GM18520 (cell line): ENCODE results near the gene ZNF575.
"Not testable (repeated sequence)": the region's sequence is repeated elsewhere in the genome, so short reads cannot be mapped to it uniquely, and the experiment has no call there.

ENCODE experiments used
- ATAC-seq: cut with Tn5 transposase; IDR thresholded peaks from one replicate; pipeline ENCODE4 v1.9.1; 2021; ENCODE audit not compliant: unreplicated experiment

Gene ZNF575

DNA sequence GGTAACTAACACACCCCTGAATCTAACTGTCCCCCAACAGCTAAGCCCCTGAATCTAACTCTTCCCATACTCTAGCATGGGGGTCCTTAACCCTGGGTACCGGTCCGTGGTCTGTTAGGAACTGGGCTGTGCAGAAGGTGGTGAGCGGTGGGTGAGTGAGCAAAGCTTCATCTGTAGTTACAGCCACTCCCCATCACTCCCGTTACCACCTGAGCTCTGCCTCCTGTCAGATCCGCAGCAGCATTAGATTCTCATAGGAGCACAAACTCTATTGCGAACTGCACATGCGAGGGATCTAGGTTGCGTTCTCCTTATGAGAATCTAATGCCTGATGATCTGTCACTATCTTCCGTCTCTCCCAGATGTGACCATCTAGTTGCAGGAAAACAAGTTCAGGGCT lies 22.3 kb upstream of the ZNF575 start:
- ATAC-seq: no peak

GRCh38 chr19:43511324-43511723 lies 21.7 kb upstream of the ZNF575 start:
- ATAC-seq: no peak

DNA sequence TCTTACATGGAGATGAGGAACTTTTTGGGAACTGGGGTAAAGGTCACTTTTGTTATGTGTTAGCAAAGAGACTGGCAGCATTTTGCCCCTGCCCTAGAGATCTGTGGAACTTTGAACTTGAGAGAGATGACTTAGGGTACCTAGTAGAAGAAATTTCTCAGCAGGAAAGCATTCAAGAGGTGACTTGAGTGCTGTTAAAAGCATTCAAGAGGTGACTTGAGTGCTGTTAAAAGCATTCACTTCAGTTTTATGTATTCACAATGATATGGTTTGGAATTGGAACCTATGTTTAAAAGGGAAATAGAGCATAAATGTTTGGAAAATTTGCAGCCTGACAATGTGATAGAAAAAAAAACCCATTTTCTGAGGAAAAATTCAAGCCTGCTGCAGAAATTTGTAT lies 20.6 kb upstream of the ZNF575 start:
- not testable (repeated sequence) for ATAC-seq

- no peak for ATAC-seq
Observed at GRCh38 chr19:43518051-43518450, 14.9 kb upstream of the ZNF575 start.

DNA sequence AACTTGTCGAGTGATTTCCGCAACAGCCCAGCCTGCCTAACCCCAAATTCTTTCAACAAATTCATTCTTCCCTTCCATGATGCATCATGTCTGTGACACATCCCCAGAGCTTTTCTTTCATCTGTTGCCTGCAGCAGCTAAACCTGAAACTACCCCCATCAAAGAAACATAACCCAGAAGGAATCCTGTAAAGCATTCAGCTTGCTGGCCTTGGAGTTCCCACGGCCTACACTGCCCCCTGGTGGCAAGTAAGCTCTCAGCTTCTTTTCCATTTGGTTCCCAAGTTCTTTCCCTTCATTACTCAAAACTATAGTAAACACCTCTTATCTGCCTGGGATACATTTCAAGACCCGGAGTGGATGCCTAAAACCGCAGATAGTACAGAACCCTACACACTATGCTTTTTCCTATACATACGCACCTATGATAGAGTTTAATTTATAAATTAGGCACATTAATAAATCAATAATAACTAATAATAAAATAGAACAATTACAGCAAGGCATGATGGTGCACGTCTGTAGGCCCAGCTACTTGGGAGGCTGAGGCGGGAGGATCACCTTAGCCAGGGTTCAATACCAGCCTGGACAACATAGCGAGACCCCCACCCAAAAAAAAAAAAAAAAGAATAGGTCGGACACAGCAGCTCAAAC lies 13.4 kb upstream of the ZNF575 start:
- ATAC-seq: no peak

- ATAC-seq: no peak
Observed at GRCh38 chr19:43522929-43523328, 10.1 kb upstream of the ZNF575 start.

GRCh38 chr19:43523696-43524095 lies 9.3 kb upstream of the ZNF575 start:
- not testable (repeated sequence) for ATAC-seq

DNA sequence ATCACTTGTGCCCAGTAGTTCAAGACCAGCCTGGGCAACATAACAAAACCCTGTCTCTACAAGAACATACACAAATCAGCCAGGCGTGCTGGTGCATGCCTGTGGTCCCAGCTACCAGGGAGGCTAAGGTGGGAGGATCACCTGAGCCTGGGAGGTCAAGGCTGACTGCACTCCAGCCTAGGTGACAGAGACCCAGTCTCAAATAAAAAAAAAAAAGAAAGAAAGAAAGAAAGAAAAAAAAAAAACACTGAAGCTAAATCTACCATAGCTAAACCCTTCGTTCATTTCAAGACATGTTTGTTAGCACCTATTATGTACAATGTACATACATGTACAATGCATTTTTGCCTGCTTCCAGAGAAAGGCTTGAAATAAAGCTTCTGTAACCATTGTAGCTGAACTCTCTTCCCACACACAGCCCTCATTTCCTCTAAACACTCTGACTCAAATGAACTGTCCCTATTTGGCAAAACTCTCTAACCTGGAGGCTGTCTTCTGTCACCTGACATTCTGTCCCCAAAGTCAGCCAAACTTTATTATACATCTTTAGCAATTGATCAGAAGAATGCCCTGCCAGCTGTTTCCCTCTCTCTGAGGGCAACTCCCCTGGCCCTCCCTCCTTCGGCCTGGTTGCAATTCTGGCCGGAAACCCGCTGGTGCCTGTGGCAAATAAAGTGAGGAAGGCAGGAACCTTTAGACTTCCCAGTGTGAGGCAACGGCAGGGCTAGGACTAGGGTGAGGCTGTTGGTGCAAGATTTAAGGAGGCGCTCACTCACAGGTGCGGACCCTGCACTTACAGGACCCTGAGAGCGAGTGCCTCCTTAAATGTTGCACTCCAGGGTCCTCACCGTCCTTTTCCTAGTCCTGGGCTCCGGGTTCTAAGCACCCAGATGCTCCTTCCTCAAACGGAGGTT lies 7.8 kb upstream of the ZNF575 start:
- no peak for ATAC-seq

DNA sequence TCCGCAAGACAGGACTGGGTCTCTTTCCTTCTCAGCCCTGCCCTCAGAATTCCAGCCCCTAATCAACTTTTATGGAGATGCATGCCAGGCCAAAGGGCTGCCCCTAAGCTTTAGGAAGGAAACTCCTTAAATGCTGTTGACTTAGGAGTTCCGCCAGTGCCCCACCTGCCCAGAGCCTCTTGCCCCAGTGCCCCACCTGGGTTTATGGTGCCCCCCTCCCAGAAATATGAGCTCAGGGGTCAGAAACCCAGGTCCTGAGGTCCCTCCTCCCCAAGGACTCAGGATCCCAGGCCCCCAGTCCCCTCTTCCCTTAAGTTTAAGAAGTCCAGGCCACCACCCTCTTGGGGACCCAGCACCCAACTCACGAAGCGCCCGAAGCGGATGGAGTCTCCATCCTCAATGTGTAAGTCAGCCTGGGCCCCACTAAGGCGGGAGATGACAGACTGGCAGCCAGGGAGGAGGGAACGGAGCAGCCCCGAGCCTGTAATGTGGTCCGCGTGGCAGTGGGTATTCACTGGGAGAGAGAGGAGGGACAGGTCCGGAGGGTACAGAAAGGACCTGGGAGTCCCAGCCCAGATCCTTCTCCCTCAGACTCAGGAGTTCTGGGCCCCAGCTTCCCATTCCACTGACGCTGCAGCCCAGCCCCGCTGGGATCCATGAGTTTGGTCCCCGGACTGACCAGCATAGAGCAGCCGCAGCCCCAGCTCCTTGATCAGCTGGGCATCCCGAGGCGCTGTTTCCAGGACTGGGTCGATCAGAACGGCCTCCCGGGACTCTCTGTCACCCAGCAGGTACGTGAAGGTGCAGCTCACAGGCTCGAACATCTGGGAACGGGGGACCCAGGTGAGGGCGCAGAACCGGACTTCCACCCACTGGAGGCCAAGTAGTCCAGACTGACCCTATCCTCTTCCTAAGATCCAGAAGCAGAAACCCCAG lies 6.9 kb upstream of the ZNF575 start:
- no peak for ATAC-seq

- no peak for ATAC-seq
Observed at GRCh38 chr19:43526884-43527859, 5.8 kb upstream of the ZNF575 start, which contains the start of gene ETHE1. Gene ETHE1 (minus strand): TSS chr19:43527201. CDS start chr19:43527177, 24 bp downstream.

DNA sequence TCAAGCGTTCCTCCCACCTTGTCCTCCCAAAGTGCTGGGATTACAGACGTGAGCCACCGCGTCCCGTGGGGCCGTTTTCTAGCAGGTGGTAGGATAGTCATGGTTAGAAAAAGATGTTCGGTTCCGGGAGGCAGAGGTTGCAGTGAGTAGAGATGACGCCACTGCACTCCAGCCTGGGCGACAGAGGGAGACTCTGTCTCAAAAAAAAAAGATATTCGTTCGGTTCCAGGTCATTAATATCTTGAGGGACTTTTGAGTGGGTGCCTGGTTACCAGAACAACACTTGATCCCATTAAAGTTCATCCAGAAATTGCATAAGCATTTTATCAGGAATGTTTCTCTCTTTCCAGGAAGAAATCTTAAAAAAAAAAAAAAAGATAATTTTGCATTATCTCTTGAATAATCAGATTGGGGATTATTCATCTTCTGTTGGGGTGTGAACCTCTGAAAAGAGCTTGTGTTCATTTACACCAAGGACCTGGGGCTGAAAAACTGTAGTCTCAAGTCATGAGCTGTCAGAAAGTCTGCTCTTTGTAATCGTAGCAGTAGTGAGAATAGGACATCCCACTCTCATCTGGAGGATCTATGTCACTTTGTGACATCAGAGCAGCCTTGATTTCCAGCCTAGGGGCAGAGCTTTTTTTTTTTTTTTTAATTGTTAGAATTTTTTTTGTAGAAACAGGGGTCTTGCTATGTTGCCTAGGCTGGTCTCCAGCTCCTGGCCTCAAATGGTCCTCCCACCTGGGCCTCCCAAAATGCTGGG lies 4.9 kb upstream of the ZNF575 start:
- no peak for ATAC-seq

DNA sequence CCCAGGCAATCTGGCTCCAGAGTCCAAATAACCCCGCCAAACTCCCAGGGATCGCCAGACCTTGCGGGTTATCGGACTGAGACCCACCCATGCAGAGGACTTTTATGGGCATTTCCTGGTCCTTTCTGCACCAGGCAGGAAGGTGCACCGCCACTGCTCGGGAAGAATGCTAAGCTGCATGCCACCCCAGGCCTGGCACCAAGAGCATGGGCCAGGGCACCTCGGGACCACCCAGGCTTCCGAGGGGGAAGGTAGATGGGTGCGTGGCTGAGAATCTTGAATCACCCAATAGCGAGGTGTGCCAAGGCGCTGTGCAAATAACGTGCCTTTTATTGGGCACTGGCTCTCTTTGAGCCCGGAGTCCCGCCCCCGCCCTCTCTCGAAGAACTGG lies 422 bp upstream of the ZNF575 start:
- ATAC-seq: peak; percentile 15

GRCh38 chr19:43533546-43534304 lies 737 bp downstream of the ZNF575 start:
- ATAC-seq: no peak

DNA sequence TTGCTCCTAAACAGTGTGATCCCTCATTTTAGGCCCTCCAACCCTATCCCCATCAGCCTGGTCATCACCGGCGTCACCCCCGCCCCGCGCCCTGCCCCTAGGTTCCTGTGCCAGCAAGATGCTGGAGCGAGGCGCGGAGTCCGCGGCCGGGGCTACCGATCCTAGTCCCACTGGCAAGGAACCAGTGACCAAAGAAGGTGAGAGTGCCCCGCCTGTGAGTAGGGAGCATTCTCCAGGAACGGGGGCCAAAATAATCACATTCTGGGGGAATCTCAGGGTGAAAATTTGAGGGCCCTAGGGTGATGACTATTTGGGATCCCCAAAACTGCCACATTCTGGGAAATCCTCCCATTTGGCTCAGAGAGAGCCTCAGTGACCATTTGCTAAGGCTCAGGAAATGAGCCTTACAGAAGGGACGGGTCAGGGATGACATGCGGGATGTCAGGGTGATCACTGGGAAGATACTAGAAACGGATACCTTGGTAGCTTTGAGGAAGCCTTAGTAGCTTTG lies 1.4 kb downstream of the ZNF575 start:
- ATAC-seq: no peak

- ATAC-seq: no peak
Observed at GRCh38 chr19:43534816-43535761, 2.1 kb downstream of the ZNF575 start.

DNA sequence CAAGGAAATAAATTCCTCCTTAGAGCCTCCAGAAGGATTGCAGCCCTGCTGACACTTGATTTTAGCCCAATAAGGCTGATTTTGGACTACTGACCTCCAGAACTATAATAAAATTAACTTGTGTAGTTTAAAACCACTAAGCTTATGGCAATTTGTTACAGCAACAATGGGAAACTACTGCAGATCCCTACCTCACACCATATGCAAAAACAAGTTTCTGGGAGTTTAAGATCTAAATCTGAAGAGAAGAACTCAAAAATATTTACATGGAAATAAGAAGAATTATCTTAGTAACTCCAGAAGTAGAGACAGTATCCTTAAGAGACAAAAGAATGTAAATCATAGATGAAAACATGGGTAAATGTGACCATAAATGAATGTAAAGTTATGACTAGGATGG lies 5.9 kb downstream of the ZNF575 start:
- no peak for ATAC-seq

- ATAC-seq: no peak
Observed at GRCh38 chr19:43540381-43540780, 7.4 kb downstream of the ZNF575 start.
